Measurements from ENCODE around the gene VPS25.
A peak's percentile ranks its signal among the peaks of the same experiment; 100 is the strongest.
"Not testable (repeated sequence)": the region's sequence is repeated elsewhere in the genome, so short reads cannot be mapped to it uniquely, and the experiment has no call there.

The VPS25 gene

GRCh38 chr17:42769964-42770363 is 3.3 kb upstream of the VPS25 start:
- not testable (repeated sequence) for H3K4me1 ChIP-seq (ENCODE audit: insufficient read depth, low read length); H3K9ac ChIP-seq (ENCODE audit: low read depth, low read length); H3K4me3 ChIP-seq (ENCODE audit: low read length); H3K27me3 ChIP-seq (ENCODE audit: insufficient read depth, low read length); H3K9me3 ChIP-seq (ENCODE audit: insufficient read depth, low read depth, low read length); H3K27ac ChIP-seq (ENCODE audit: low read depth, low read length); H3K36me3 ChIP-seq (ENCODE audit: insufficient read depth, low read length)
- WGBS: 85% methylated on average over 8 of the region's 10 CpGs

- peak overlapping the region; percentile 77; the same call in 1 of the 2 replicates for H3K9ac ChIP-seq (ENCODE audit: low read depth, low read length)
- H3K27ac ChIP-seq (ENCODE audit: low read depth, low read length): 0 out of 2 replicates have a peak overlapping the region, but pooled peaks have one; percentile 6
- no peaks in the 10 kb centered on the region for H3K9me3 ChIP-seq (ENCODE audit: insufficient read depth, low read depth, low read length)
- 19% methylated on average over 3 of the region's 3 CpGs for WGBS
- H3K4me1 ChIP-seq (ENCODE audit: insufficient read depth, low read length): peaks cover 3% of the 10 kb centered on the region; the same call in 1 of the 2 replicates
- peaks cover 33% of the 10 kb centered on the region for H3K36me3 ChIP-seq (ENCODE audit: insufficient read depth, low read length)
- H3K4me3 ChIP-seq (ENCODE audit: low read length): peak overlapping the region; percentile 77
- H3K27me3 ChIP-seq (ENCODE audit: insufficient read depth, low read length): no peaks in the 10 kb centered on the region; the same call in 1 of the 2 replicates
Measured at GRCh38 chr17:42772945-42773289, 332 bp upstream of the VPS25 start.

- WGBS: 71% methylated on average over 3 of the region's 3 CpGs
- peak overlapping the region; percentile 77 for H3K4me3 ChIP-seq (ENCODE audit: low read length)
- H3K36me3 ChIP-seq (ENCODE audit: insufficient read depth, low read length): peaks cover 44% of the 10 kb centered on the region
- H3K27ac ChIP-seq (ENCODE audit: low read depth, low read length): no peak overlapping the region
- no peaks in the 10 kb centered on the region for H3K27me3 ChIP-seq (ENCODE audit: insufficient read depth, low read length)
- no peaks in the 10 kb centered on the region for H3K9me3 ChIP-seq (ENCODE audit: insufficient read depth, low read depth, low read length)
- peaks cover 3% of the 10 kb centered on the region; the same call in 1 of the 2 replicates for H3K4me1 ChIP-seq (ENCODE audit: insufficient read depth, low read length)
- H3K9ac ChIP-seq (ENCODE audit: low read depth, low read length): peak overlapping the region; percentile 77; the same call in 1 of the 2 replicates
Measured at GRCh38 chr17:42774066-42774745, 957 bp downstream of the VPS25 start.

- H3K4me1 ChIP-seq (ENCODE audit: insufficient read depth, low read length): peaks cover 3% of the 10 kb centered on the region; the same call in 1 of the 2 replicates
- H3K9me3 ChIP-seq (ENCODE audit: insufficient read depth, low read depth, low read length): no peaks in the 10 kb centered on the region
- 91% methylated on average over 3 of the region's 3 CpGs for WGBS
- H3K9ac ChIP-seq (ENCODE audit: low read depth, low read length): no peak overlapping the region
- H3K27me3 ChIP-seq (ENCODE audit: insufficient read depth, low read length): peaks cover 2% of the 10 kb centered on the region; the same call in 1 of the 2 replicates
- H3K27ac ChIP-seq (ENCODE audit: low read depth, low read length): no peak overlapping the region
- H3K36me3 ChIP-seq (ENCODE audit: insufficient read depth, low read length): peaks cover 48% of the 10 kb centered on the region
- no peak overlapping the region for H3K4me3 ChIP-seq (ENCODE audit: low read length)
Measured at GRCh38 chr17:42775534-42776098, 2.4 kb downstream of the VPS25 start.

- Histone ChIP-seq H3K9me3 (ENCODE audit: insufficient read depth, low read depth, low read length) (no peaks in the 10 kb centered on the region), H3K9ac (ENCODE audit: low read depth, low read length) (no peak overlapping the region), H3K4me1 (ENCODE audit: insufficient read depth, low read length) (peaks cover 15% of the 10 kb centered on the region; the same call in 1 of the 2 replicates), H3K27ac (ENCODE audit: low read depth, low read length) (no peak overlapping the region), H3K27me3 (ENCODE audit: insufficient read depth, low read length) (peaks cover 28% of the 10 kb centered on the region), H3K4me3 (ENCODE audit: low read length) (no peak overlapping the region), H3K36me3 (ENCODE audit: insufficient read depth, low read length) (peaks cover 48% of the 10 kb centered on the region)
- 90% methylated on average over 5 of the region's 5 CpGs for whole genome bisulfite sequencing
Measured at GRCh38 chr17:42778570-42778969, 5.3 kb downstream of the VPS25 start.

GRCh38 chr17:42779304-42779935 is 6.2 kb downstream of the VPS25 start:
- Histone ChIP-seq H3K9me3 (ENCODE audit: insufficient read depth, low read depth, low read length) (no peaks in the 10 kb centered on the region), H3K36me3 (ENCODE audit: insufficient read depth, low read length) (peaks cover 48% of the 10 kb centered on the region), H3K27me3 (ENCODE audit: insufficient read depth, low read length) (peaks cover 28% of the 10 kb centered on the region), H3K4me1 (ENCODE audit: insufficient read depth, low read length) (peaks cover 14% of the 10 kb centered on the region; the same call in 1 of the 2 replicates), H3K27ac (ENCODE audit: low read depth, low read length) (no peak overlapping the region), H3K9ac (ENCODE audit: low read depth, low read length) (peak overlapping the region; percentile 62; the same call in 1 of the 2 replicates), H3K4me3 (ENCODE audit: low read length) (peak overlapping the region; percentile 72)
- WGBS: 90% methylated on average over 2 of the region's 3 CpGs

- peaks cover 28% of the 10 kb centered on the region for H3K27me3 ChIP-seq (ENCODE audit: insufficient read depth, low read length)
- peak within 1 kb of the TSS; percentile 72 for H3K4me3 ChIP-seq (ENCODE audit: low read length)
- peak within 1 kb of the TSS; percentile 63 for H3K9ac ChIP-seq (ENCODE audit: low read depth, low read length)
- peak within 1 kb of the TSS; percentile 48; the same call in 1 of the 2 replicates for H3K27ac ChIP-seq (ENCODE audit: low read depth, low read length)
- peaks cover 13% of the 10 kb centered on the region; the same call in 1 of the 2 replicates for H3K4me1 ChIP-seq (ENCODE audit: insufficient read depth, low read length)
- peaks cover 40% of the 10 kb centered on the region for H3K36me3 ChIP-seq (ENCODE audit: insufficient read depth, low read length)
- 3% methylated on average over 61 of the region's 65 CpGs for WGBS
- H3K9me3 ChIP-seq (ENCODE audit: insufficient read depth, low read depth, low read length): no peaks in the 10 kb centered on the region
Measured at GRCh38 chr17:42779936-42780850, 6.9 kb downstream of the VPS25 start, which contains the start of gene WNK4. Gene WNK4 (plus strand): TSS chr17:42780610. CDS start chr17:42780699, 89 bp downstream.

GRCh38 chr17:42780851-42781638 is 7.8 kb downstream of the VPS25 start:
- Histone ChIP-seq H3K9me3 (ENCODE audit: insufficient read depth, low read depth, low read length) (no peaks in the 10 kb centered on the region), H3K4me1 (ENCODE audit: insufficient read depth, low read length) (peaks cover 13% of the 10 kb centered on the region; the same call in 1 of the 2 replicates), H3K36me3 (ENCODE audit: insufficient read depth, low read length) (peaks cover 32% of the 10 kb centered on the region), H3K4me3 (ENCODE audit: low read length) (peak overlapping the region; percentile 72), H3K27ac (ENCODE audit: low read depth, low read length) (no peak overlapping the region), H3K27me3 (ENCODE audit: insufficient read depth, low read length) (peaks cover 28% of the 10 kb centered on the region), H3K9ac (ENCODE audit: low read depth, low read length) (peak overlapping the region; percentile 63)
- 5% methylated on average over 39 of the region's 39 CpGs for WGBS

- H3K36me3 ChIP-seq (ENCODE audit: insufficient read depth, low read length): peaks cover 25% of the 10 kb centered on the region
Measured at GRCh38 chr17:42781639-42782165, 8.5 kb downstream of the VPS25 start.

More at GRCh38 chr17:42781639-42782165, 8.5 kb downstream of the VPS25 start:
- no peak overlapping the region for H3K27ac ChIP-seq (ENCODE audit: low read depth, low read length)
- H3K4me1 ChIP-seq (ENCODE audit: insufficient read depth, low read length): peaks cover 13% of the 10 kb centered on the region; the same call in 1 of the 2 replicates
- no peaks in the 10 kb centered on the region for H3K9me3 ChIP-seq (ENCODE audit: insufficient read depth, low read depth, low read length)
- peak overlapping the region; percentile 72 for H3K4me3 ChIP-seq (ENCODE audit: low read length)
- no peak overlapping the region for H3K9ac ChIP-seq (ENCODE audit: low read depth, low read length)
- peaks cover 28% of the 10 kb centered on the region for H3K27me3 ChIP-seq (ENCODE audit: insufficient read depth, low read length)
- WGBS: 79% methylated on average over 10 of the region's 10 CpGs
